CD14-positive monocyte (primary cell): ENCODE measurements around the gene MT1B. TPM values are rescaled to one million over a fixed set of nuclear protein-coding genes. Genes with fewer than 3 reads are reported as not detected.
A peak's percentile ranks its signal among the peaks of the same experiment; 100 is the strongest.

Experiments
- DNase-seq, 3 donors: peaks; one replicate each; pipeline ENCODE4 v3.0.0-alpha.2; 2011 to 2022
- H2AFZ ChIP-seq: 2 replicates; pipeline ENCODE4 v1.6.0; 2012; ENCODE audit warnings: mild to moderate bottlenecking, low read depth, low read length, inconsistent platforms; ENCODE audit not compliant: insufficient read depth, poor library complexity, severe bottlenecking
- H3K27ac ChIP-seq, 2 donors: 1 replicate in 1 of 2; 2 replicates in 1 of 2; pipeline ENCODE4 v1.5.1; 2012 to 2013; ENCODE audit warnings: low read length in 2 of 2, control low read depth in 1 of 2, inconsistent platforms in 1 of 2, low read depth in 1 of 2, mild to moderate bottlenecking in 1 of 2
- H3K27me3 ChIP-seq, 2 donors: one replicate each; pipeline versions ENCODE4 v1.6.0 to v1.6.1; 2011 to 2013; ENCODE audit warnings: low read length in 2 of 2; ENCODE audit not compliant: control insufficient read depth in 2 of 2, insufficient read depth in 2 of 2
- H3K36me3 ChIP-seq, 2 donors: replicated peaks in 1 of 2; 1 replicate in 1 of 2; 2 replicates in 1 of 2; pipeline versions ENCODE4 v1.5.1 to v1.6.1; 2012 to 2013; ENCODE audit warnings: low read length in 2 of 2, control low read depth in 1 of 2, inconsistent platforms in 1 of 2, mild to moderate bottlenecking in 1 of 2; ENCODE audit not compliant: insufficient read depth in 2 of 2, control insufficient read depth in 1 of 2
- H3K4me1 ChIP-seq, 2 donors: 1 replicate in 1 of 2; 2 replicates in 1 of 2; pipeline versions ENCODE4 v1.5.1 to v1.6.1; 2012 to 2013; ENCODE audit warnings: low read length in 2 of 2, control low read depth in 1 of 2, inconsistent platforms in 1 of 2, mild to moderate bottlenecking in 1 of 2, moderate library complexity in 1 of 2; ENCODE audit not compliant: insufficient read depth in 2 of 2, control insufficient read depth in 1 of 2
- H3K4me2 ChIP-seq: replicated peaks from 2 replicates; pipeline ENCODE3; 2012; ENCODE audit warnings: low read length, moderate library complexity, mild to moderate bottlenecking; ENCODE audit not compliant: poor library complexity, severe bottlenecking; ENCODE audit errors: extremely low read depth
- H3K4me3 ChIP-seq, 3 experiments: fragments of 200-600 bp in 1 of 3; sonication (generic) in 1 of 3; replicated peaks in 1 of 3; 1 replicate in 2 of 3; 2 replicates in 1 of 3; pipeline ENCODE4 v1.5.1; 2011 to 2013; ENCODE audit warnings: low read length in 3 of 3, mild to moderate bottlenecking in 3 of 3, control low read depth in 2 of 3, low read depth in 2 of 3, inconsistent platforms in 1 of 3, moderate library complexity in 1 of 3
- H3K79me2 ChIP-seq: 2 replicates; pipeline ENCODE4 v1.6.0; 2012; ENCODE audit warnings: mild to moderate bottlenecking, control low read depth, inconsistent platforms, low read length, moderate library complexity; ENCODE audit not compliant: insufficient read depth
- H3K9ac ChIP-seq: 2 replicates; pipeline ENCODE4 v1.6.0; 2017; ENCODE audit warnings: low read length, mild to moderate bottlenecking; ENCODE audit not compliant: insufficient read depth, poor library complexity, severe bottlenecking
- H3K9me3 ChIP-seq, 2 donors: replicated peaks in 1 of 2; 1 replicate in 1 of 2; 2 replicates in 1 of 2; pipeline versions ENCODE4 v1.5.1 to v1.6.1; 2012 to 2013; ENCODE audit warnings: low read length in 2 of 2, control low read depth in 1 of 2; ENCODE audit not compliant: control insufficient read depth in 1 of 2, insufficient read depth in 1 of 2
- H4K20me1 ChIP-seq: 2 replicates; pipeline ENCODE4 v1.6.0; 2012; ENCODE audit warnings: mild to moderate bottlenecking, low read length, control low read depth, moderate library complexity; ENCODE audit not compliant: insufficient read depth
- H3K27ac Mint-ChIP-seq, 7 donors: one replicate each; pipeline ENCODE4 v1.8.0; 2020; ENCODE audit warnings: mild to moderate bottlenecking in 7 of 7, mixed read lengths in 7 of 7, moderate library complexity in 6 of 7, inconsistent platforms in 2 of 7
- H3K27me3 Mint-ChIP-seq, 3 donors: one replicate each; pipeline ENCODE4 v1.8.0; 2021 to 2022; ENCODE audit warnings: low read depth in 3 of 3, mild to moderate bottlenecking in 3 of 3, mixed read lengths in 3 of 3, moderate library complexity in 3 of 3, inconsistent platforms in 1 of 3
- H3K36me3 Mint-ChIP-seq, 2 donors: one replicate each; pipeline ENCODE4 v1.8.0; 2020; ENCODE audit warnings: mixed read lengths in 2 of 2, inconsistent platforms in 1 of 2, mild to moderate bottlenecking in 1 of 2
- H3K4me1 Mint-ChIP-seq: one replicate; pipeline ENCODE4 v1.8.0; 2020; ENCODE audit warnings: mild to moderate bottlenecking, mixed read lengths
- H3K4me3 Mint-ChIP-seq, 2 donors: one replicate each; pipeline ENCODE4 v1.8.0; 2020; ENCODE audit warnings: mild to moderate bottlenecking in 2 of 2, mixed read lengths in 2 of 2, moderate library complexity in 1 of 2
- H3K9me3 Mint-ChIP-seq, 7 donors: one replicate each; pipeline ENCODE4 v1.8.0; 2020 to 2022; ENCODE audit warnings: mixed read lengths in 7 of 7, mild to moderate bottlenecking in 6 of 7, moderate library complexity in 6 of 7, inconsistent platforms in 2 of 7
- WGBS: methylation state at CpG from one replicate; pipeline ENCODE4 v1.1.5; 2013; ENCODE audit warnings: missing lambda C conversion rate; ENCODE audit not compliant: insufficient coverage; 5-methylcytosine and 5-hydroxymethylcytosine counted together
- intact Hi-C, 2 donors: fragments of 100-400 bp; cut with micrococcal nuclease; formaldehyde crosslinking; loops; one replicate each; pipeline versions ENCODE4 v1.15.0 to v1.15.1; 2023
- polyA plus RNA-seq, 3 donors: library from polyadenylated mRNA; depleted of rRNA in 1 of 3; unstranded in 2 of 3; stranded (reverse) in 1 of 3; fragments of 300-500 nt in 2 of 3; fragments of >200 nt in 1 of 3; fragmentation: Illumina TruSeq in 2 of 3; gene quantifications; 1 replicate in 2 of 3; 2 replicates in 1 of 3; pipeline ENCODE4 v1.2.3, GENCODE V29; 2012 to 2021
- TF ChIP-seq, protein P1 (sequence below): fragments of 200-600 bp; IDR thresholded peaks from one replicate; pipeline ENCODE4 v1.8.0; 2022; ENCODE audit warnings: antibody characterized with exemption, mild to moderate bottlenecking

MT1B gene
- polyA plus RNA-seq, 3 donors: not detected

DNA sequence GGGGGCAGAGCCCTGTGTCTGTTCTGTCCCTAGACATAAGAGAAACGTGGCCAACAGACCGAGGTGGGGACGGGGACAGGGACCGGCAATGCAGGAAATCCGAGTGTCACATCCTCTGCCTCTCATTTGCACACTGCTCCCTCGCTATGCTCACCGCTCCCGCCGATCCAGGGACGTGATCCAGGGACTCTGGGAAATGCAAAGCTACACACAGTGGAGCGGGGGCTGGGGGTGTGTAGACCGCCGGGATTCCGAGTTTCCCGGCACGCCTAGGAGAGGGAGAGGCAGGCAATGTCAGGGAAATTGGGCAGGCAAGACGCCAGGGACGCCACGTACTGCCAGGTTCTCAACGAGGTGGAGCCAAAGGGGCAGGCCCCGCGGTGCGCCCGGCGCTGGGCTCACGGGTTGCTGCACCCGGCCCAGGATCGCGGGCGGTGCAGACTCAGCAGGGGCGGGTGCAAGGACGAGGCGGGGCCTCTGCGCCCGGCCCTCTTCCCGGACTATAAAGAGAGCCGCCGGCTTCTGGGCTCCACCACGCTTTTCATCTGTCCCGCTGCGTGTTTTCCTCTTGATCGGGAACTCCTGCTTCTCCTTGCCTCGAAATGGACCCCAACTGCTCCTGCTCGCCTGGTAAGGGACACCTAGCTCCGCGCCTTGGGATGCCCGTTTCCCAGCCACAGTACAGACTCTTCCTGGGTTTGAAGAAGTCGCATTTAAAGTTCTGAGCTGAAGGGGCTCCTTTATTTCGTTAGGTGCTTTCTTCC lies 30.4 kb downstream of the MT1B start, which contains the start of gene MT1X:
TSS of gene MT1X (plus strand) at position 532 of the 764 bp plus-strand sequence. CDS start at position 603, 71 bp downstream.
- Mint-ChIP-seq H3K36me3 (peaks cover 7 to 8% of the 10 kb centered on the region in 2 donors), H3K9me3 (peaks cover 5 to 17% (median 12%) of the 10 kb centered on the region in 7 donors), H3K27ac (peak within 1 kb of the TSS; percentile 75 to 92 (median 87)), H3K4me3 (peak within 1 kb of the TSS; percentile 94 to 98), H3K27me3 (peaks cover 13 to 15% (median 15%) of the 10 kb centered on the region in 3 donors), H3K4me1 (peaks cover 24% of the 10 kb centered on the region)
- peak within 1 kb of the TSS; percentile 0 to 64 for H3K27ac ChIP-seq
- H3K9me3 ChIP-seq: peaks cover 0 to 9% of the 10 kb centered on the region in 2 donors
- TF ChIP-seq, protein P1, sequence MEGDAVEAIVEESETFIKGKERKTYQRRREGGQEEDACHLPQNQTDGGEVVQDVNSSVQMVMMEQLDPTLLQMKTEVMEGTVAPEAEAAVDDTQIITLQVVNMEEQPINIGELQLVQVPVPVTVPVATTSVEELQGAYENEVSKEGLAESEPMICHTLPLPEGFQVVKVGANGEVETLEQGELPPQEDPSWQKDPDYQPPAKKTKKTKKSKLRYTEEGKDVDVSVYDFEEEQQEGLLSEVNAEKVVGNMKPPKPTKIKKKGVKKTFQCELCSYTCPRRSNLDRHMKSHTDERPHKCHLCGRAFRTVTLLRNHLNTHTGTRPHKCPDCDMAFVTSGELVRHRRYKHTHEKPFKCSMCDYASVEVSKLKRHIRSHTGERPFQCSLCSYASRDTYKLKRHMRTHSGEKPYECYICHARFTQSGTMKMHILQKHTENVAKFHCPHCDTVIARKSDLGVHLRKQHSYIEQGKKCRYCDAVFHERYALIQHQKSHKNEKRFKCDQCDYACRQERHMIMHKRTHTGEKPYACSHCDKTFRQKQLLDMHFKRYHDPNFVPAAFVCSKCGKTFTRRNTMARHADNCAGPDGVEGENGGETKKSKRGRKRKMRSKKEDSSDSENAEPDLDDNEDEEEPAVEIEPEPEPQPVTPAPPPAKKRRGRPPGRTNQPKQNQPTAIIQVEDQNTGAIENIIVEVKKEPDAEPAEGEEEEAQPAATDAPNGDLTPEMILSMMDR: no peak
- no peaks in the 10 kb centered on the region for H3K79me2 ChIP-seq
- H2AFZ ChIP-seq: peak within 1 kb of the TSS; percentile 96
- H3K4me1 ChIP-seq: peaks cover 15 to 19% of the 10 kb centered on the region in 2 donors
- H3K27me3 ChIP-seq: peaks cover 0 to 8% of the 10 kb centered on the region in 2 donors
- H3K9ac ChIP-seq: peak within 1 kb of the TSS; percentile 69
- DNase-seq: peak; percentile 50 to 53 (median 52)
- WGBS: under 1% methylated on average over 38 of the region's 49 CpGs
- H3K36me3 ChIP-seq: no peaks in the 10 kb centered on the region
- peak within 1 kb of the TSS; percentile 88 for H3K4me2 ChIP-seq
- intact Hi-C loops: no loop called here
- peak within 1 kb of the TSS; percentile 58 to 89 (median 67) for H3K4me3 ChIP-seq
- no peaks in the 10 kb centered on the region for H4K20me1 ChIP-seq

DNA sequence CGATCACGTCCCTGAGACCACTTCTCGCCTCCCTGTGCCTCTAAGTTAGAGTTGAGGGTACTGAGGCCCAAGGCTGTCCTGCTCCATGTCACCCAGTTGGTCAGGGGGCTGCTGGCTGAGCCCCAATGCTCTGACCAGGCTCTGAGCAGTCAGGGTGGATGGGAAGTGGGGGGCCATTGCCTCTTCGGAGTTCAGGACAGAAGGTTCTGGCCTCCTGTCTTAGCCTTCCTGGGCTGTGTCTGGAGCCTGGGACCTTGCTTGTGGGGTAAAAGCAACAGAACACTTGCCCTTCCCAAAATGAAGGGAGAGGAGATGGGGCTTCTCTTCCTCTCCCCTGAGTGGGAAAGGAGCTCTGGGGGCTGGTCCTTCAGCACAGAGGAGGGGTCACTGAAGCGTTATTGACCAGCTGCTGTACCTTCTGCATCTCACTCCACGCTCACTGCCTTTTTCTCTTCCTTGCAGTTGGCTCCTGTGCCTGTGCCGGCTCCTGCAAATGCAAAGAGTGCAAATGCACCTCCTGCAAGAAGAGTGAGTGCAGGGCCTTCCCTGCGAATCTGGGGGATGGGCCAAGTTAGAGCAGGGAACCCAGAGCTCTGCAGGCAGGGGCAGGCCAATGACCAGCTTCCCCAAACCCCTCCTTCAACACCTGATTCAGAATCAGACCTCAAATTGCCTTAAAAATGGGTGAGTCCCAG lies 31.2 kb downstream of the MT1B start:
- H3K79me2 ChIP-seq: no peaks in the 10 kb centered on the region
- H3K27ac ChIP-seq: peak overlapping the region in 1 of 2 donors; percentile 64
- peaks cover 0 to 3% of the 10 kb centered on the region in 2 donors for H3K27me3 ChIP-seq
- TF ChIP-seq, protein P1: no peak
- peak overlapping the region; percentile 96 for H2AFZ ChIP-seq
- H3K4me1 ChIP-seq: peaks cover 15 to 19% of the 10 kb centered on the region in 2 donors
- DNase-seq: no peak
- Mint-ChIP-seq H3K27ac (peak overlapping the region in 6 of 7 donors; percentile 50 to 92 (median 89)), H3K36me3 (peaks cover 7 to 8% of the 10 kb centered on the region in 2 donors), H3K4me1 (peaks cover 24% of the 10 kb centered on the region), H3K9me3 (peaks cover 5 to 20% (median 15%) of the 10 kb centered on the region in 7 donors), H3K27me3 (peaks cover 7 to 10% (median 8%) of the 10 kb centered on the region in 3 donors), H3K4me3 (peak overlapping the region; percentile 94 to 98)
- WGBS: 46% methylated on average over 8 of the region's 8 CpGs
- intact Hi-C loops: no loop called here
- no peaks in the 10 kb centered on the region for H4K20me1 ChIP-seq
- H3K9ac ChIP-seq: peak overlapping the region; percentile 69
- H3K4me2 ChIP-seq: peak overlapping the region; percentile 88
- peak overlapping the region; percentile 58 to 89 (median 67) for H3K4me3 ChIP-seq
- no peaks in the 10 kb centered on the region for H3K36me3 ChIP-seq
- H3K9me3 ChIP-seq: peaks cover 0 to 10% of the 10 kb centered on the region in 2 donors
